Thyroid gland (tissue), 4 donors: ENCODE measurements around the gene COL8A1. TPM values are rescaled to one million over a fixed set of nuclear protein-coding genes. Genes with fewer than 3 reads are reported as not detected.
"Not testable (repeated sequence)": the region's sequence is repeated elsewhere in the genome, so short reads cannot be mapped to it uniquely, and the experiment has no call there.

ENCODE experiments used
- DNase-seq, 2 donors: peaks; one replicate each; pipeline ENCODE4 v3.0.0-alpha.2; 2019
- H3K27ac ChIP-seq, 3 donors: fragments of 200-600 bp; sonication (generic); 1 replicate in 2 of 3; 2 replicates in 1 of 3; pipeline ENCODE4 v1.5.1; 2016 to 2019; ENCODE audit warnings: mild to moderate bottlenecking in 1 of 3, moderate library complexity in 1 of 3
- H3K27me3 ChIP-seq: fragments of 200-600 bp; sonication (generic); one replicate; pipeline ENCODE4 v1.5.1; 2019
- H3K36me3 ChIP-seq, 2 donors: fragments of 200-600 bp; sonication (generic); one replicate each; pipeline ENCODE4 v1.5.1; 2016 to 2019
- H3K4me1 ChIP-seq, 2 donors: fragments of 200-600 bp; sonication (generic); one replicate each; pipeline ENCODE4 v1.5.1; 2017 to 2019
- H3K4me3 ChIP-seq, 3 donors: fragments of 200-600 bp; sonication (generic); replicated peaks in 1 of 3; 1 replicate in 2 of 3; 2 replicates in 1 of 3; pipeline ENCODE4 v1.5.1; 2016; ENCODE audit warnings: mild to moderate bottlenecking in 1 of 3
- H3K9me3 ChIP-seq: fragments of 200-600 bp; sonication (generic); one replicate; pipeline ENCODE4 v1.5.1; 2017
- CTCF ChIP-seq, 6 experiments: fragments of 200-600 bp in 3 of 6; fragments of 450-650 bp in 3 of 6; sonication (generic) in 3 of 6; IDR thresholded peaks; one replicate each; pipeline ENCODE4 v1.5.1; 2016 to 2019; ENCODE audit warnings: antibody characterized with exemption in 6 of 6, mild to moderate bottlenecking in 2 of 6, inconsistent platforms in 1 of 6, moderate library complexity in 1 of 6
- POLR2A ChIP-seq, 2 donors: fragments of 450-650 bp; IDR thresholded peaks; one replicate each; pipeline ENCODE4 v1.6.1; 2017; ENCODE audit warnings: antibody characterized with exemption in 2 of 2, mild to moderate bottlenecking in 2 of 2, moderate library complexity in 1 of 2
- WGBS, 2 donors: methylation state at CpG; one replicate each; pipeline ENCODE4 v1.1.5; 2017; 5-methylcytosine and 5-hydroxymethylcytosine counted together
- intact Hi-C: fragments of 100-400 bp; cut with DNase I; formaldehyde crosslinking; loops from one replicate; pipeline ENCODE4 v1.15.1; 2023
- total RNA-seq, 4 donors: library from RNA; depleted of rRNA; stranded (reverse); fragments of >200 nt; gene quantifications; one replicate each; pipeline ENCODE4 v1.2.3, GENCODE V29; 2016

The COL8A1 gene
- 100 to 1,000 TPM in 2 of 4 donors, 10 to 100 TPM in 2; 65.6 to 156 (median 95.6) TPM for total RNA-seq

- Histone ChIP-seq H3K4me1 (peaks cover 9 to 27% of the 10 kb centered on the region in 2 donors), H3K9me3 (no peaks in the 10 kb centered on the region), H3K27me3 (no peaks in the 10 kb centered on the region), H3K27ac (peak within 1 kb of the TSS; percentile 47 to 85 (median 79)), H3K36me3 (no peaks in the 10 kb centered on the region), H3K4me3 (peak within 1 kb of the TSS; percentile 55 to 66 (median 57))
- DNase-seq, result peak; percentile 82 to 87
- TF ChIP-seq POLR2A (IDR thresholded peaks at IDR 0.05), result peak; percentile 56 to 96
- TF ChIP-seq CTCF (IDR thresholded peaks at IDR 0.05), result no peak
- intact Hi-C loops, result no loop called here
- WGBS, 2 donors, result 4% methylated on average over 26 of the region's 26 CpGs
Measured at GRCh38 chr3:99638167-99638948, at the start of gene COL8A1. COL8A1 (plus strand) TSS chr3:99638594; CDS start chr3:99790683, 152,089 bp downstream.

GRCh38 chr3:99589168-99589567 lies 49.2 kb upstream of the COL8A1 start:
- H3K9me3 ChIP-seq, H3K4me3 ChIP-seq, H3K27ac ChIP-seq, H3K36me3 ChIP-seq, H3K27me3 ChIP-seq, H3K4me1 ChIP-seq, DNase-seq, intact Hi-C loops: not testable (repeated sequence)
- WGBS, 2 donors, result 65 to 76% methylated on average over 2 to 3 of the region's 4 CpGs

- DNase-seq, result peak in 1 of 2 donors; percentile 20
- Histone ChIP-seq H3K27me3 (no peaks in the 10 kb centered on the region), H3K36me3 (no peaks in the 10 kb centered on the region), H3K4me3 (no peak overlapping the region), H3K9me3 (no peaks in the 10 kb centered on the region), H3K27ac (no peak overlapping the region), H3K4me1 (no peaks in the 10 kb centered on the region)
- intact Hi-C loops, result no loop called here
- WGBS, 2 donors, result 34 to 35% methylated on average over 5 of the region's 5 CpGs
- TF ChIP-seq CTCF (IDR thresholded peaks at IDR 0.05) (no peak), POLR2A (IDR thresholded peaks at IDR 0.05) (no peak)
Measured at GRCh38 chr3:99599894-99600293, 38.5 kb upstream of the COL8A1 start.

- H3K4me1 ChIP-seq, result no peaks in the 10 kb centered on the region
- WGBS, 2 donors, result 80 to 82% methylated on average over 1 of the region's 1 CpG
- DNase-seq, result no peak
- no peaks in the 10 kb centered on the region for H3K27me3 ChIP-seq
- intact Hi-C loops, result no loop called here
- H3K9me3 ChIP-seq, result no peaks in the 10 kb centered on the region
- no peak overlapping the region for H3K27ac ChIP-seq
- H3K4me3 ChIP-seq, result no peak overlapping the region
- TF ChIP-seq CTCF (IDR thresholded peaks at IDR 0.05) (no peak), POLR2A (IDR thresholded peaks at IDR 0.05) (no peak)
- H3K36me3 ChIP-seq, result no peaks in the 10 kb centered on the region
Measured at GRCh38 chr3:99601515-99601914, 36.9 kb upstream of the COL8A1 start.

GRCh38 chr3:99602183-99602582 lies 36.2 kb upstream of the COL8A1 start:
- Histone ChIP-seq H3K4me1 (no peaks in the 10 kb centered on the region), H3K36me3 (no peaks in the 10 kb centered on the region), H3K27ac (no peak overlapping the region), H3K27me3 (no peaks in the 10 kb centered on the region), H3K4me3 (no peak overlapping the region), H3K9me3 (no peaks in the 10 kb centered on the region)
- intact Hi-C loops, result no loop called here
- peak in 1 of 2 donors; percentile 1 for DNase-seq
- TF ChIP-seq POLR2A (IDR thresholded peaks at IDR 0.05) (no peak), CTCF (IDR thresholded peaks at IDR 0.05) (no peak)
- 38 to 44% methylated on average over 3 of the region's 3 CpGs for WGBS, 2 donors
